RWPE2 (cell line): ENCODE data around the gene CHURC1.

ENCODE experiments used
- ATAC-seq: fragments of 200-7000 bp; cut with Tn5 transposase; 3 replicates; pipeline ENCODE4 v1.9.1; 2021; ENCODE audit warnings: low read depth
- DNase-seq: peaks from one replicate; pipeline ENCODE4 v3.0.0-alpha.2; 2020; ENCODE audit warnings: low spot score
- H3K27ac ChIP-seq: fragments of 450-650 bp; 2 replicates; pipeline ENCODE4 v1.5.1; 2017; ENCODE audit warnings: mild to moderate bottlenecking; ENCODE audit not compliant: poor library complexity, severe bottlenecking
- H3K27me3 ChIP-seq: fragments of 250-450 bp; sonication (Bioruptor Pico); 2 replicates; pipeline ENCODE4 v1.5.1; 2021; ENCODE audit warnings: mild to moderate bottlenecking, moderate library complexity; ENCODE audit not compliant: insufficient read depth, poor library complexity, severe bottlenecking
- H3K36me3 ChIP-seq: fragments of 250-450 bp; sonication (Bioruptor Pico); 2 replicates; pipeline ENCODE4 v1.5.1; 2020; ENCODE audit warnings: low read depth, mild to moderate bottlenecking, moderate library complexity
- H3K4me1 ChIP-seq: fragments of 250-450 bp; sonication (Bioruptor Pico); 2 replicates; pipeline ENCODE4 v1.5.1; 2021; ENCODE audit warnings: mild to moderate bottlenecking, moderate library complexity; ENCODE audit not compliant: insufficient read depth, poor library complexity, severe bottlenecking
- H3K4me3 ChIP-seq: fragments of 250-450 bp; sonication (Bioruptor Pico); 2 replicates; pipeline ENCODE4 v1.5.1; 2021; ENCODE audit warnings: mild to moderate bottlenecking, moderate library complexity; ENCODE audit not compliant: severe bottlenecking
- H3K9me3 ChIP-seq: fragments of 250-450 bp; sonication (Bioruptor Pico); 2 replicates; pipeline ENCODE4 v1.5.1; 2021; ENCODE audit warnings: mild to moderate bottlenecking, moderate library complexity; ENCODE audit not compliant: severe bottlenecking
- CTCF ChIP-seq: fragments of 450-650 bp; IDR thresholded peaks from one replicate; pipeline ENCODE4 v1.5.1; 2017; ENCODE audit warnings: mild to moderate bottlenecking, moderate library complexity; ENCODE audit not compliant: poor library complexity, severe bottlenecking

CHURC1 gene

GRCh38 chr14:64945431-64946178 lies 31.4 kb downstream of the CHURC1 start:
- DNase-seq (no peak), ATAC-seq (no peak)
- TF ChIP-seq CTCF = no peak
- Histone ChIP-seq H3K36me3 (0 out of 2 replicates have a peak, but pooled peaks cover 3% of the 10 kb centered on the region), H3K4me1 (peaks cover 15% of the 10 kb centered on the region), H3K27ac (no peak overlapping the region), H3K4me3 (no peak overlapping the region), H3K27me3 (no peaks in the 10 kb centered on the region), H3K9me3 (no peaks in the 10 kb centered on the region)

- DNase-seq (no peak), ATAC-seq (no peak)
- Histone ChIP-seq H3K9me3 (no peaks in the 10 kb centered on the region), H3K27ac (no peak overlapping the region), H3K36me3 (0 out of 2 replicates have a peak, but pooled peaks cover 3% of the 10 kb centered on the region), H3K27me3 (no peaks in the 10 kb centered on the region), H3K4me3 (no peak overlapping the region), H3K4me1 (peaks cover 15% of the 10 kb centered on the region)
- no peak for TF ChIP-seq CTCF
Measured at GRCh38 chr14:64946310-64947045, 32.2 kb downstream of the CHURC1 start.

GRCh38 chr14:64947710-64948611 lies 33.7 kb downstream of the CHURC1 start:
- Histone ChIP-seq H3K4me1 (peaks cover 3% of the 10 kb centered on the region), H3K4me3 (no peak overlapping the region), H3K27me3 (no peaks in the 10 kb centered on the region), H3K36me3 (no peaks in the 10 kb centered on the region), H3K27ac (no peak overlapping the region), H3K9me3 (no peaks in the 10 kb centered on the region)
- DNase-seq (peak; percentile 51), ATAC-seq (no peak)
- no peak for TF ChIP-seq CTCF

GRCh38 chr14:64948612-64949210 lies 34.5 kb downstream of the CHURC1 start:
- H3K9me3 ChIP-seq = no peaks in the 10 kb centered on the region
- H3K4me1 ChIP-seq = no peaks in the 10 kb centered on the region
- no peaks in the 10 kb centered on the region for H3K36me3 ChIP-seq
- no peak overlapping the region for H3K4me3 ChIP-seq
- ATAC-seq = no peak
- H3K27ac ChIP-seq = no peak overlapping the region
- H3K27me3 ChIP-seq = no peaks in the 10 kb centered on the region
- peak; percentile 23 for DNase-seq
- TF ChIP-seq CTCF = no peak
